GM18867 (cell line): ENCODE measurements around the gene EXOSC9.

ENCODE experiments used
- ATAC-seq: cut with Tn5 transposase; IDR thresholded peaks from one replicate; pipeline ENCODE4 v1.9.1; 2021; ENCODE audit warnings: mild to moderate bottlenecking, moderate library complexity; ENCODE audit not compliant: unreplicated experiment

EXOSC9 gene

GRCh38 chr4:121822796-121823504 is 21.8 kb downstream of the EXOSC9 start:
- peak; percentile 47 for ATAC-seq

GRCh38 chr4:121823505-121824170 is 22.5 kb downstream of the EXOSC9 start, which contains the start of gene CCNA2:
TSS of gene CCNA2 (minus strand) at chr4:121823883. CDS start at chr4:121823628, 255 bp downstream.
- ATAC-seq, result peak; percentile 94

- ATAC-seq, result no peak
These were observed 23.0 kb downstream of the EXOSC9 start for GRCh38 chr4:121824171-121824527.

GRCh38 chr4:121824950-121825349 is 23.8 kb downstream of the EXOSC9 start:
- no peak for ATAC-seq

- ATAC-seq, result no peak
These were observed 26.7 kb downstream of the EXOSC9 start for GRCh38 chr4:121827853-121828252.

- ATAC-seq, result no peak
These were observed 28.4 kb downstream of the EXOSC9 start for GRCh38 chr4:121829511-121829910.

- no peak for ATAC-seq
These were observed 37.0 kb downstream of the EXOSC9 start for GRCh38 chr4:121838136-121838535.

GRCh38 chr4:121842862-121843261 is 41.7 kb downstream of the EXOSC9 start:
- ATAC-seq, result no peak

- no peak for ATAC-seq
These were observed 45.5 kb downstream of the EXOSC9 start for GRCh38 chr4:121846662-121847061.

GRCh38 chr4:121851354-121851753 is 50.2 kb downstream of the EXOSC9 start:
- no peak for ATAC-seq

- no peak for ATAC-seq
These were observed 59.0 kb downstream of the EXOSC9 start for GRCh38 chr4:121860121-121860520.

- ATAC-seq, result no peak
These were observed 60.3 kb downstream of the EXOSC9 start for GRCh38 chr4:121861426-121861825.

GRCh38 chr4:121863799-121864198 is 62.7 kb downstream of the EXOSC9 start:
- no peak for ATAC-seq
